GM19240 (cell line): ENCODE data around the gene ABCC8.
"Not testable (repeated sequence)": the region's sequence is repeated elsewhere in the genome, so short reads cannot be mapped to it uniquely, and the experiment has no call there.

Experiments
- DNase-seq: peaks from one replicate; pipeline ENCODE4 v3.0.0; 2011; ENCODE audit warnings: low spot score; ENCODE audit not compliant: insufficient read length

Gene ABCC8

GRCh38 chr11:17430616-17431015 lies 46.0 kb downstream of the ABCC8 start:
- no peak for DNase-seq

GRCh38 chr11:17428925-17429324 lies 47.7 kb downstream of the ABCC8 start:
- DNase-seq, result no peak

DNA sequence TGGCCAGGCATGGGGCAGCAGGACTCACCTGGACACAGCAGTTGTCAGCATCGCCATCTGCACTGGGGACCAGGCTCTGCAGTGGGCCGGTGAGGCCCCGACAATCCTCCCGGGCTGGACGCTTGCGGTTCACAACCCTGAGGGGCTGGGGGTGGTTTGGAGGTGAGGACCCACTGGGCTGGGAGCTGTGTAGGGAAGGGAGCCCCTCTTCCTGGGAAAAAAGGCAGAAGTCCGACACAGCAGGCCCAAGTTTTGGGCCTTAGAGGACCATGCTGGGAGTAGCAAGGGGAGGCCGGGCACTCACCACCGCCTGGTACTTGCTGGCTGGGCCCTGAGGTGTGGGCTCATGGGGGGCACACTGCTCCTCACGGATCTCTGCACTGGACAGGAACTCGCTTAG lies 48.4 kb downstream of the ABCC8 start:
- DNase-seq, result no peak

DNA sequence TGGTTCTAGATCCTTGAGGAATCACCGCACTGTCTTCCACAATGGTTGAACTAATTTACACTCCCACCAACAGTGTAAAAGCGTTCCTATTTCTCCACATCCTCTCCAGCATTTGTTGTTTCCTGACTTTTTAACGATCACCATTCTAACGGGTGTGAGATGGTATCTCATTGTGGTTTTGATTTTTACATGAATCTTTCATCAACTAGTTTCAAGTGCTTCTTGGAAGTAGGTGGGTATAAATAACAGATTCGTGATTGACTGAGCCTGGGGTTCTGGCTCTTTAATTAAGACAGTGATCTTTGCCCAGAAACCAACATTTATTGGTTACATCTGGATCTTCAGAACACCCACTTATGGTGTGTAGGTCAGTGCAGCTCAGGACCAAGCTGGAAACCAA lies 50.4 kb downstream of the ABCC8 start:
- not testable (repeated sequence) for DNase-seq

GRCh38 chr11:17423533-17424310 lies 52.9 kb downstream of the ABCC8 start:
- DNase-seq, result no peak

DNA sequence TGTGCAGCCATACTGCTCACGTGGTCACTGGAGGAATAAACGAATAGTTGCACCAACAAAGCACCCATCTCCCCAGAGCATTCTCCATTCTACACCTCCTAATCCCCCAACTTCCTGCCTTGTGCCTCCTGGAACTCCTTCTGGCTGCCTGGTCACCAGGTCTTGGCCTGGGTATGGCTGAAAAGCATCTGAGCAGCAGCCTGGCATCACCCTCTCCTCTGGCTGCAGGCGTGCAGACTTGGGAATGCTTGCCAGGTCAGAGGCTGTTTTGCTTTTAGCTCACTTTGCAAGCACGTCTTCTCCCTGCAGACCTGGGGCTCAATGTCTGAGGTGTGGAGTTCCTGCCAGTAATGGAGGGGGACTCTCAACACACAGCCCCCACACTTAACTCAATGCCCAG lies 54.9 kb downstream of the ABCC8 start:
- no peak for DNase-seq

- DNase-seq, result no peak
Observed at GRCh38 chr11:17418444-17419081, 58.1 kb downstream of the ABCC8 start.

GRCh38 chr11:17416492-17416891 lies 60.2 kb downstream of the ABCC8 start:
- no peak for DNase-seq

GRCh38 chr11:17415523-17416104 lies 61.0 kb downstream of the ABCC8 start:
- DNase-seq, result no peak

DNA sequence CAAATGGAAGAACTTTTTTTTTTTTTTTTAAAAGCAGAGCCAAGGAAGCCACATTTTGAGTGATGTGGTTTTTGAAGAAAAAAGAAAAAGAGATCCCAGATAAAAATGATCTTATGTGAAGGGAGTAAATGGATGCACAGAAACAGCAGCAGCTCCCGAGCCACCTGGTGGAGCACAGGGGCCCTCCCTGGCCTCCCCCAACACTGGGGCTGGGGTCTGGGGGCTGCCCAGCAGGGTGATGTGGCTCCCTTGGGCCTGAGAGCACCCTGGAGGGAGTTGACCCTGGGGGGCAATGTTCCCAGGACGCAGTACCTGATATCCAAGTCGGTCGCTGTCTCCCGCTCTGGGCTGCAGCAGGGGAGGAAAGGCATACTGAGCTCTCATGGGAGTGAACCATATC lies 61.7 kb downstream of the ABCC8 start:
- DNase-seq, result no peak

DNA sequence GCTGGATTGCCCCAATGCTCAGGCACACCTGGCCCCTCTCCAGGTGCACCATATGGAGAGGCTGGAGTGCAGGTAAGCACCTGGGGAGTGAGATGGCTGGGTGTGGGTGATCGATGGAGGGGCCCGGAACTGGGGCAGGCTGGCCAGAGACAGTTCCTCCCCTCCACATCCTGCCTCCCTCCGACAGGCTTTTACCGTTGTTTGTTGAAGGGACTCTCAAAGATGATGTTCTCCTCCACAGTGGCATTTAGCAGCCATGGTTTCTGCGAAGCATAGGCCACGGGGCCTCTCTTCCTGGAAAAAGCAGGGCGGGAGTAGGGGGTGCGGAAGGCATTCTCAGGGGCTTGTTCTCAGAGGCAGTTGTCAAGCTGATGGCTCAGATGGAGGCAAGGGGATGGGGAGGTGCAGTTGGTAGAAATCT lies 62.3 kb downstream of the ABCC8 start:
- DNase-seq, result no peak

DNA sequence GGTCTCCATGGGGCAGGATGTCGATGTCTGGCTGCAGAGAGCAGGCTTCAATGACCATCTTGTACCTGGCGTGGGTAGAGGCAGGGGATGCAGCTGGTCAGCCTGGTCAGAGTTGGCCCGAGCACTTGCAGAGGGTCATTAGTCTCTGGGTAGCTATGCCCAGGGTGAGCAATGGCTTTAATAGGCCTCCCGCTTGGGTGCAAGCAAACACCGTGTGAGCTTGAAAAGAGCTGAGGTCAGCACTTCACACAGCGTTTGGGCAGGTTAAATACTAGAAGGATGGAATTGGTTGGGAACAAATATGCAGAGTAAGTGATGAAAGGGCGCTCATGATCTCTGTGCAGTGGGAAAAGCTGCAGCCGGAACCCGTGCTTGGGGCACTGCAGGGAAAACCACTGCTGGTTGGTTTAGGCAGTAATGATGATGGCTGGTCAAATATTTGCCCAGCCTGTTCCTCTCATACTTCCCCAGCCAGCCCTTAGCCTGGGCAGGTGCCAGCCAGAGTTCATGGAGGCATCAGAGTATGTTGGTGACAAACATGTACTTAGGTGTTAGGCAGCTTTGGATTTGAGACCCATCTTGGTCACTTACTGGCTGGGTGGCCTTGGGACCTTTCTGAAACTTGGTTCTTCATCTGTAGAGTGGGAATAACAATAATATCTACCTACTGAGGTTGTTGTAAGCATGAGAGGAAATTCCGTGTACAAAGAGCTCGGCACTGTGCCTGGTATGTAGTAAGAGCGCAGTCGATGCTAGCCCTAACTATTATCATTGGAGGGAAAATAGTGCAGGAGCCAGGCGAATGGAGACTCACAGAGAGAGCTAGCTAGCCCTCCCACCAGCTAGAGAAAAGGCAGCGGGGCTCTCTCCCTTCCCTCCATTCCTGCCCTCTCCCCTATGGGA lies 63.0 kb downstream of the ABCC8 start:
- DNase-seq, result no peak

GRCh38 chr11:17412488-17413180 lies 64.0 kb downstream of the ABCC8 start:
- no peak for DNase-seq

DNA sequence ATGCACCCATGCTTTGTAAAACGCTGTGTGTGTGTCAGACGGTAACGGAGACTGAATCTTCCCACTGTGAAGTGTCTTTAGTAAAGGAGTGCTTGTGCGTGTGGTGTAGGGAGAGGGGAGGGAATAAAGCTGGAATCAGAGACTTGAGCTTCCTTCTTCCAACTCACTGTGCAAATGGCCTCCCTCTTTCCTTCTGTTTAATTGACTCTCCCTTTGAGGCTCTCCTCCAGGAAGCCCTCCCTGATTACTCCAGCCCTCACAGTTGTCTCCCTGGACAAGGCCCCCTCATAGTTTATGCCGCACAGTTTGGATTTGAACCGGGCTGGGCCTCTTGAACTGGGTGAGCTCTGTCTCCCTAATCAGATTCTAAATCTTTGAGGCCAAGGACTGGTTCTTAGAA lies 65.2 kb downstream of the ABCC8 start:
- no peak for DNase-seq

DNA sequence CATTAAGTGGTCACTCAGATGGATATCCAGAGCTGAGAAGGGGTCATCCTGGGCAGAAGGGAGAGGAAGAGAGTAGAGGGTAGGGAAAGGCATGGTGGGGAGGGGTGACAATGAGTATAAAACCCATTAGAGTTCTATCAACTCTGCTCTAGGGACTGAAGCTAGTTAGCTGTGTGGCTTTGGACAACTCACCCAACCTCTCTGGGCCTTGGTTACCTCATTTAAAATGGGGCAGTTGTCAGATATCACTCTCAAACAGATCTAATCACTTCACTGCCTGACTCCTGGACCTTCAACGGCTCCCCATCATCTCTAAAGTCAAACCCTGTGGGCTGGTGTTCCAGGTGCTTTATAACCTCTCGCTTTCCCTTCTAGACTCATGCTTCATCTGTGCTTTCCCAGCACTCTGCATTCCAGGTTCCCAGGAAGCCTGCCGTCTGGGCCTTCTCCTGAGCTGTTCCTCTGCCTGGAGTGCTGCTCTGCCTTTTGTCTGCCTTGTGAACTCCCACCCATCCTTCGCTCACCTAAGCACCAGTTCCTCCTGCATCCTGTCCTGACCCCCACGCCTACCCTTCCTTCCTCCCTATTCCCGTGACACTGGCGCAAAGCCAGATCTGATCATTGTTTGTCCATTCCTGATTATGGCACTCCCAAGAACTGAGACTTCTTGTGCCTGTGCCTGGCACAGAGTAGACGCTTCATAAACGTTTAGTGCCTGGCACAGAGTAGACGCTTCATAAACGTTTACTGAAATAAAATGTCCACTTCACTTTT lies 65.9 kb downstream of the ABCC8 start:
- no peak for DNase-seq

DNA sequence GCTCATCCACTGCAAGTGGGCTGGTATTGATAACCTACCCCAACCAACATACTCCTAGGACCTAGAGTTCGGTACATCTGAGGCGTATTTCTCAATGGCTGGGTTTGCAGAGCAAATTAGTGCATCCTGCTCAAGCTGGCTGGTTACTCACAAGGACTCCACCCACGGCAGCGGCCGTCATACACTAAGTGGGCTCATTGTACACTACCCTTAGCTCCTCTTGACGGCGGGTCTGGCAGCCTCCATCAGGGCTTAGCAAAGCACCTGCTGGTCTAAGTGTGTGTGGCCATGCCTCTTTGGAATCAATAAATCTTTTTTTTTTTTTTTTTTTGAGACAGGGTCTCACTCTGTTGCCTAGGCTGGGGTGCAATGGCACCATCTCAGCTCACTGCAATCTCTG lies 68.0 kb downstream of the ABCC8 start:
- no peak for DNase-seq

DNA sequence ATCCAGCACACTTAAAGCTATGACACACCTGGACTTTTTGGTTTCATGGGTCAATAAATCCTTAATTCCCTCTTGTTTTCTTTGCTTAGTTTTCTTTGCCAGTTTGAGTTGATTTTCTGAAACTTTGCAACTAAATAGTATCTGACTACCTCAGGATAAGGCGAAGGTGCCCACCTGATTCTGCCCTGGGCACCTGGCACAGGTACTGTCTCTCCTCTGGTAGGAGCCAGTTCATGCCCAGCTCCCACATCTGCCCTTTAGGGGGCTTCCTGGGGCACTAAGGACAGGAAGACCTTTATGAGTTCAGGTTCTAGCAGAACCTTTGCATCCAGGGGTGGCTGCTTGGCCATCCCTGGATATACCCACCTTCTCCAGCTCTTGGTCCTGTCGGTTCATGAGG lies 68.6 kb downstream of the ABCC8 start:
- no peak for DNase-seq

- DNase-seq, result no peak
Observed at GRCh38 chr11:17407575-17407974, 69.1 kb downstream of the ABCC8 start.

GRCh38 chr11:17406818-17407149 lies 69.9 kb downstream of the ABCC8 start:
- no peak for DNase-seq

GRCh38 chr11:17406082-17406817 lies 70.4 kb downstream of the ABCC8 start:
- no peak for DNase-seq
